ENCODE measurements around the gene KCNQ1OT1. TPM values are rescaled to one million over a fixed set of nuclear protein-coding genes. Genes with fewer than 3 reads are reported as not detected.

KCNQ1OT1 gene
- total RNA-seq, 2 donors from 2014 or later = 0.26 to 0.35 TPM

DNA sequence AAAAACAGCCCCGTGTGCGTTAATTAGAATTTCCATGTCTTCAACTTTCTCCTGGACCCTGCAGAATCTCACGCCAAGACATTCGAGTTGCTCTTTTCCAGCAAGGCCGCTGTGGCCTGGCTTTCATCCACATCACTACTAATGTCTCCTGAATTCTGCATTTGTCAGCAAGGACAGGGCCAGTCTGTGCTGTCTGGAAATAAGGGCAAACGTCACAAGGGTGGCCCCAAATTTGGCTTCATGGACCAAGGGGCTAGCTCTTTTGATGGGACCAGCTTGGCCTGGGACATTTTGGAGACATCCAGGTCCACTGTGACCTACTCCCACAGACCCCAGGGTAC, 33.4 kb downstream of the KCNQ1OT1 start:
- no peaks in the 10 kb centered on the region for H3K9me3 Mint-ChIP-seq
- H3K27me3 Mint-ChIP-seq (ENCODE audit: low read depth) = no peaks in the 10 kb centered on the region
- DNase-seq (no peak), ATAC-seq (replicated peaks in 1 of 2) (no peak)
- no peaks in the 10 kb centered on the region for H3K36me3 Mint-ChIP-seq (ENCODE audit: insufficient read depth in 2 of 2)
- H3K27ac Mint-ChIP-seq = no peak overlapping the region
- H3K4me1 Mint-ChIP-seq (ENCODE audit: low read depth) = no peaks in the 10 kb centered on the region
- no peak overlapping the region for H3K4me3 Mint-ChIP-seq

DNA sequence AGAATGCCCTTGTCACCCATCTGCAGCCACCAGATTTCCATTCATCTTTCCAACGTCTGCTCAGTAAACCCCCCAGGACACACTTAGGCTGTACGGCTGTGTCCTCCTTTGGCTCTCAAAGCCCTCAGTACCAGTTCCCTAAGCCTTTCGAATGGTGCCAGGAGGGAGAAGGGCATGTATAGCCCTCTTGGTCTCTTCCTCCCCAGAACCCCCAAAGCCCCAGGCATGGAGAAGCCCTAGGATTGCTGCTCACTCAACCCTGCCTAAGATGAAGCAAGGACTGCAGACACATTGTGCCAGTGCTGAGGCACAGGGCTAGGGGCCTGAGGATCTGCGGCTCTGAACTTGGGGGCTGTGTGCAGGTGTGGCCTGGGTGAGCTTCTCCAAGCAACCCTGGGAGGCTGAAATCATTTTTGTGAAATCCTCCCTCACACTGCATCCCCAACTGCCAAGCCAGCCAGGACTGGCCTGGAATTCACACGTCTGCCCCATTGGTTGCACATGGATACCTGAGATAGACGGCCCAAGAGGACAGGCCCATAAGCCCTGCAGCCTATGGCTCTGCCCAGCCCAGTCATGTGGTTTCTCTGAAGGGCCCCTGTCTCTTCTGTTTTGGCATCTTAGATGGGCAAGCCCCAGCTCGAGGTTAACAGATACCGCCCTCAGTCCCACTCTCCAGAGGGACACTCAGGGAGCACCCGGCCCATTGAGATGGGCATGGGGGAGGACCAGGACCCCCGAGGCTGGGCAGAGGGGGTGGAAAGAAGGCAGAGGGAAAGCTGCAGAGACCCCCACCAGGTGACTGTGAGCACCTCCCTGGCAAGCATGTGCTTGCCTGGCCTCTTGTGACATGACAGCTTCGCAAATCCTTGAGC, 34.0 kb downstream of the KCNQ1OT1 start:
- ATAC-seq (replicated peaks in 1 of 2) (no peak), DNase-seq (no peak)
- H3K27ac Mint-ChIP-seq = no peak overlapping the region
- H3K4me1 Mint-ChIP-seq (ENCODE audit: low read depth) = no peaks in the 10 kb centered on the region
- no peaks in the 10 kb centered on the region for H3K9me3 Mint-ChIP-seq
- H3K4me3 Mint-ChIP-seq = no peak overlapping the region
- no peaks in the 10 kb centered on the region for H3K27me3 Mint-ChIP-seq (ENCODE audit: low read depth)
- H3K36me3 Mint-ChIP-seq (ENCODE audit: insufficient read depth in 2 of 2) = peaks cover 0 to 5% of the 10 kb centered on the region in 2 donors

DNA sequence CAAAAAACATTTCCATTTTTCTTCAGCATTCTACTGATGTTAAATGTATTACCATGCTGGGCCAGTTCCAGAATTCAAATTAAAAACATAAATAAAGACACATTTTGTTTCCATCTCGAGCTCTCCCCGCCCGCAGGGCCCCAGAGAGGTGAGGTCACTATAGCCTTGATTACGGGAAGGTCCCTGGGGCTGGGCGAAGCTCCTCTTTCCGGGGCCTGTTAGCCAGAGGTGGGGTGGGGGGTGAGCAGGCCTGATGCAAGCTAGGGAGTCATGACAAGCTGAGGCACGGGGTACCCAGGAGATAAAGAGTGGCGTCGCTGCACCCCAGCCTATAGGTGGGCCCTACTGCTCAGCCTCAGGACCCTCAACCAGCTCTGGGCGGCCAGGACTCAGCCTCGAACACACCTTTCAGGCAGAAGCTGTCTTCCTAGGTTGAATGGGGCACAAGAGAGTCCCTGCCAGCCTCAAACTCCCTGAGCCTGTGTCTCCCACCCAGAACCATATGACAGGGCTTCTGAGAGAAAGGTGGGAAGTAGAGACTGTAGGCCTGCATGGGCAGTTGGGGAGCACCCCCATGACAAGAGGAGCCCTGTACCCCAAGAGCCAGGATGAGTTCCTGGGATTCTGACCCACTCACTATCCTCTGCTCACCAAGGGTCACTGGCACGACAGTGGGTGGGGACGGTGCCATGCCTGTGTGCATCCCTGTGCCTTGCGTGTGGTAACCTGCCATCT, 34.8 kb downstream of the KCNQ1OT1 start:
- peaks cover 0 to 8% of the 10 kb centered on the region in 2 donors for H3K36me3 Mint-ChIP-seq (ENCODE audit: insufficient read depth in 2 of 2)
- ATAC-seq (replicated peaks in 1 of 2) (no peak), DNase-seq (no peak)
- H3K4me3 Mint-ChIP-seq = no peak overlapping the region
- H3K27ac Mint-ChIP-seq = no peak overlapping the region
- H3K27me3 Mint-ChIP-seq (ENCODE audit: low read depth) = no peaks in the 10 kb centered on the region
- no peaks in the 10 kb centered on the region for H3K9me3 Mint-ChIP-seq
- no peaks in the 10 kb centered on the region for H3K4me1 Mint-ChIP-seq (ENCODE audit: low read depth)

DNA sequence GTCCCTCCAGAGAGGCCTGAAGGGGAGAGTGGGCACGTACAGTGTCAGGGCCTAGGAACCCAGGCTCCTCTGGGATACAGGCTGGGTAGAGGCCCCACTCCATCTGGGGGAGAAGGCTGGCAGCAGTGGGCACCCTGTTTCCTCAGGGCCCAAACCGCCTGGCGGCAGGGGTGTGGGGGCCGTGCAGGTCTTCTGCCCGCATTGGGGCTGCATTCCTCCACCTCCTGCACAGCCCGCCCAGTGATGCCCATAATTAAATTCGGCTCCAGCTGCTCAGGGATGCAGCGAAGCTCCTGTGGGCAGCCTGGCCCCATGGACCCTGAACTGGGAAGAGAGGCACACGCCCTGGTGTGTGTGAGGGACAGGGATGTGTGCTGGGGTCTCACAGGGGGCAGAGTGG, 35.4 kb downstream of the KCNQ1OT1 start:
- H3K36me3 Mint-ChIP-seq (ENCODE audit: insufficient read depth in 2 of 2) = peaks cover 0 to 10% of the 10 kb centered on the region in 2 donors
- no peaks in the 10 kb centered on the region for H3K9me3 Mint-ChIP-seq
- ATAC-seq (replicated peaks in 1 of 2) = no peak
- no peaks in the 10 kb centered on the region for H3K27me3 Mint-ChIP-seq (ENCODE audit: low read depth)
- H3K4me1 Mint-ChIP-seq (ENCODE audit: low read depth) = no peaks in the 10 kb centered on the region
- H3K4me3 Mint-ChIP-seq = no peak overlapping the region
- H3K27ac Mint-ChIP-seq = no peak overlapping the region
- DNase-seq = no peak

DNA sequence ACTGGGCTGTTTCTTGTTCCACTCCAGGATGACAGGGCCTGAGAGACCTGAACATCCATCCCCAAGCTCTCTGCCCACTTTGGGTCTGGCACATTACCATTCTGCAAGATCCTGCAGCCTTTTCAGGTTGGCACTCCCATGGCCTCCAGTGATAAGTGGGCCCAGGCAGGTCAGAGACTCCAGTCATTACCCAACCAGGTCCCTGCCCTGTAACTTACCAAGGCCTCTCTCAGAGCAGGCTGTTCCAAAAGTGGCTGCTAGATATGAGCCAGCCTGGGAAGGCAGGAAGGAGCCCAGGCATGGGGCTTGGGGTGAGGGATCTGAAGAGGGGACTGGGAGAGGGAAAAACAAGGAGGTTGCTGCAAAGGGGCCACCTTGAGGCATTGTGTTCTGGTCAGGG, 35.9 kb downstream of the KCNQ1OT1 start:
- ATAC-seq (replicated peaks in 1 of 2) (no peak), DNase-seq (no peak)
- Mint-ChIP-seq H3K4me3 (no peak overlapping the region), H3K36me3 (ENCODE audit: insufficient read depth in 2 of 2) (peaks cover 0 to 10% of the 10 kb centered on the region in 2 donors), H3K4me1 (ENCODE audit: low read depth) (no peaks in the 10 kb centered on the region), H3K27me3 (ENCODE audit: low read depth) (no peaks in the 10 kb centered on the region), H3K9me3 (no peaks in the 10 kb centered on the region), H3K27ac (no peak overlapping the region)

DNA sequence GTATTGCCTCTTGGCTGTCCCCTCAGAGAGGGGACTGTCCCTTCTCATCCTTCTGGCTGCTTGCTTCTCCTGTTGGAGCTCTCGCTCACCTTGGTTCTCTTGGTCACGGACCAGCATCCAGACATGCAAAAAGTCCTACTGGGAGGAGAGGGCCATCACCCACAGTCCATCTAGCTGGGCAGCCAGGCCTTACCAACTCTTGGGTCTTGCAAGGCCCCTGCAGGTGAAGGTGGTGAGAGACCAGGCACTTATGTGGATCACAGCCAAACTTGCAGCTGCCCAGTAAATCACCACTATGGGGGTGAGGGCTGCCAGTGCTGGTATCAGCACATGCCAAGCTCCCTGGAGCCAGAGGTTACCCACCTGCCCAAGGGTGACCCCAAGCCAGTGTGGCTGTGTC, 36.3 kb downstream of the KCNQ1OT1 start:
- H3K4me1 Mint-ChIP-seq (ENCODE audit: low read depth) = no peaks in the 10 kb centered on the region
- H3K4me3 Mint-ChIP-seq = no peak overlapping the region
- DNase-seq = no peak
- peaks cover 0 to 10% of the 10 kb centered on the region in 2 donors for H3K36me3 Mint-ChIP-seq (ENCODE audit: insufficient read depth in 2 of 2)
- no peaks in the 10 kb centered on the region for H3K27me3 Mint-ChIP-seq (ENCODE audit: low read depth)
- H3K27ac Mint-ChIP-seq = no peak overlapping the region
- ATAC-seq (replicated peaks in 1 of 2) = no peak
- no peaks in the 10 kb centered on the region for H3K9me3 Mint-ChIP-seq

DNA sequence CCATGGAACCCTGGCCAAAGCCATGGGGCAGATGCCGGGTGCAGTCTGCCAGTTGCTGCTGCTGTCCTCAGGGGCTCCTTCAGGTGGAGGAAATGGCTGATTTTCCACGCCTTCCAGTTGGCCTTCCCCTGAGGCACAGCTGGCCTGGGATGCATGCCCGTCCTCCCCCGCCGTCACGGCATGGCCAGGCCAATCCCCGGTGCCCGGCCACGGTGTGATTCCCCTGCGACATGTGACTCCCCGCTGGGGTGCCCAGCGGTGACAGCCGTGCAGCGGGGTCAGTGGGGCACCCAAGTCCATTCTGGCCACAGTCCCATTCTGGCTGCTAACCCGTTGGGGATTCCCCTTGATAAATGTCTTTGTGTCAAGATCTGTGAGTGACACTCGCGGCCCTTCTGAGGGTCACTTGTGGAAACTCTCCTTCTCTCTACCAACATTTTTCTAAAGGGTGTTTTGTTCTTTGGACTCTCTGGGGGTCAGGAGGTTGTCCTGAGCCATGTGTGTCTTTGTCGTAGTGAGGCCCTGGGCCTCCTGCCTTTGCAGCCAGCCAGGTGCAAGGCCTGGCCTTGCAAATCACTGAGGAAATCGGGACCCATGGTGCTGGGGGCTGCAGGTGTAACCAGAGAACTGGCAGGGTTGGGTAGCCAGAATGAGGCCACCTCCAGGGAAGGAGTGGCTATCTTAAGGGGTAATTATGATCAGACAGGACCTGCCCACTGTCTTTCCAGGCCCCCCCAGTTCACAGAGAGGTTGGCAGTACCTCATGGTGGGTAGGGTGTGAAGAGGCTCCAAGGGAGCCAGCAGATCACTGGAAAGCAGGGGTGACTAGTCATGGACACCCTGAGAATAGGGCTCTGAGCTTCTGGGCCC, 37.1 kb downstream of the KCNQ1OT1 start:
- no peaks in the 10 kb centered on the region for H3K9me3 Mint-ChIP-seq
- no peak for DNase-seq
- H3K27me3 Mint-ChIP-seq (ENCODE audit: low read depth) = no peaks in the 10 kb centered on the region
- H3K36me3 Mint-ChIP-seq (ENCODE audit: insufficient read depth in 2 of 2) = peaks cover 0 to 10% of the 10 kb centered on the region in 2 donors
- H3K4me1 Mint-ChIP-seq (ENCODE audit: low read depth) = no peaks in the 10 kb centered on the region
- no peak overlapping the region for H3K4me3 Mint-ChIP-seq
- no peak for ATAC-seq (replicated peaks in 1 of 2)
- H3K27ac Mint-ChIP-seq = no peak overlapping the region

DNA sequence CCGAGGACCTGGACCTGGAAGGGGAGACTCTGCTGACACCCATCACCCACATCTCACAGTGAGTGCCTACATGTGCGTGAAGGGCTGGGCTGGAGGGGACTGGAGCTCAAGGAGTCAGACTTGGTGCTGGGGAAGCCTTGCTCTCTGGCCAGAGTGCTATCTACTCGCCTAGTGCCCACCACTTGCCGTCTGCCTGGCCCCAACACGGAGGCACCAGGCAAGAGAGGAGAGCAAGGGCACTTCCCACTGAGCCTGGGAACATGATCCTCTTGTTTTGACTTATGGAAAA, 37.8 kb downstream of the KCNQ1OT1 start:
- no peak overlapping the region for H3K4me3 Mint-ChIP-seq

DNA sequence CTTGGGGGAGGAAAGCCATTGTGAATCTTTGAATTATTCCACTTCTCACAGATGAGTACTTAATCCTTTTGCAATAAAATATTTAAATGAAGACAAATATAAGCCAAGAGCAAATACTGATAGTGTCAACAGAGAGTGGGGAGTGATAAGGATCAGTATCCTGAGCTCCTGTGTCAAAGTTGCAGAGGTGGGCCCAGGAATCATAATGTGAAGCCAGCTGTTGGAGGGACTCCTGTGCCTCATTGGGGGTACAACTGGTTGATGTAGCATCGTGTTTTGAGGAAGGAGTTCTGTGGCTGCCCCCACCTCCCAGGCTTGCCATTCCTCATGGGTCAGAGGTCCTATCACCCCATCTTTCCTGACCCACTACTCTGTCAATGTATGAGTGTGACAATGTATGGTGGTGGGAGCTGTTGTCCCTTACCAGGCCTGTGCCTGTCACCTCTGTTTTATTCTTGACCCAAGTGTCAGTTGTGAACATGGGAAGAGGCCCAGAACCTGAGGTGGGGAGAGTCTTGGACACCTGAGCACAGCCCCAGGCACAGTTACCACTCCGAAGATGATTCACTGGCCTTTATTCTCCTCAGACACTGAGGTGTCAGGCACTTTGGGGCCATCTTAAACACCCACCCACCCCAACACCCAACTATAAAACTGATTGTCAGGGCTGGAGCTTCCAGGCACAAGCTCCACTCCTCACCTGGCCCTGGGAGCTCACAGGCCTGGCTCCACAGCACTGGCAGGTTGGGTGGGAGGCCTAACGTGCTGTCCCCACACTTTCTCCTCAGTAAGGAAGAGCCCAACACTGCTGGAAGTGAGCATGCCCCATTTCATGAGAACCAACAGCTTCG, 38.4 kb downstream of the KCNQ1OT1 start:
- no peak overlapping the region for H3K27ac Mint-ChIP-seq
- ATAC-seq (replicated peaks in 1 of 2) (no peak), DNase-seq (no peak)
- H3K4me3 Mint-ChIP-seq = no peak overlapping the region
- no peaks in the 10 kb centered on the region for H3K9me3 Mint-ChIP-seq
- no peaks in the 10 kb centered on the region for H3K4me1 Mint-ChIP-seq (ENCODE audit: low read depth)
- peaks cover 0 to 10% of the 10 kb centered on the region in 2 donors for H3K36me3 Mint-ChIP-seq (ENCODE audit: insufficient read depth in 2 of 2)
- no peaks in the 10 kb centered on the region for H3K27me3 Mint-ChIP-seq (ENCODE audit: low read depth)

More for the DNA sequence above, 37.8 kb downstream of the KCNQ1OT1 start:
- H3K36me3 Mint-ChIP-seq (ENCODE audit: insufficient read depth in 2 of 2) = peaks cover 0 to 10% of the 10 kb centered on the region in 2 donors
- H3K4me1 Mint-ChIP-seq (ENCODE audit: low read depth) = no peaks in the 10 kb centered on the region
- DNase-seq = no peak
- no peak for ATAC-seq (replicated peaks in 1 of 2)
- no peaks in the 10 kb centered on the region for H3K9me3 Mint-ChIP-seq
- no peak overlapping the region for H3K27ac Mint-ChIP-seq
- no peaks in the 10 kb centered on the region for H3K27me3 Mint-ChIP-seq (ENCODE audit: low read depth)

DNA sequence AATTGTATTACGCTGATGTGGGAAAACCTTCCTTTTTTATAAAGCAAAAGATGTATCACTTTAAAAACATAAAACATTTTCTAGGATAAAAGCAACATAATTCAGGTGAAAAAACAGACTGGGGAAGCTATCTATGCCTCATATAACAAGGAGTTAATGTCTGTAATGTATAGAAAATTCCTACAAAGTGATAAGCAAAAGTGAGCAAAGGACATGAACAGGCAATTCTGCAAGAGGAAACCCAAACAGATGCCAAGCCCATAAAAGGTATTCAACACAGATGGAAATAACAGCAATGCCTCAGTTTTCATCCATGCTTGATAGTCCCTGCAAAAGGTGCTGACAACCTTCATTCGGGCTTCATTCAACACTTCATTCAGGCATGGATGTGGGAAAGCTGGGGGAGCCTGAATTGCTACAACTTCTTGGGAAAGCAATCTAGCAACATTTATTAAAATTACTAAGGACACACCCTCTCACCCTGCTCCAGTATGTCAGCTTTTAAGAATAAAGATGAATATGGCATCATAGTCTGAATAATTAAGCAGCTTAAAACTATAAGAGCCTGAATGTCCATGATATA, 39.3 kb downstream of the KCNQ1OT1 start:
- no peaks in the 10 kb centered on the region for H3K27me3 Mint-ChIP-seq (ENCODE audit: low read depth)
- no peak overlapping the region for H3K4me3 Mint-ChIP-seq
- no peaks in the 10 kb centered on the region for H3K9me3 Mint-ChIP-seq
- no peak for DNase-seq
- H3K4me1 Mint-ChIP-seq (ENCODE audit: low read depth) = no peaks in the 10 kb centered on the region
- peaks cover 0 to 10% of the 10 kb centered on the region in 2 donors for H3K36me3 Mint-ChIP-seq (ENCODE audit: insufficient read depth in 2 of 2)
- no peak for ATAC-seq (replicated peaks in 1 of 2)
- no peak overlapping the region for H3K27ac Mint-ChIP-seq

DNA sequence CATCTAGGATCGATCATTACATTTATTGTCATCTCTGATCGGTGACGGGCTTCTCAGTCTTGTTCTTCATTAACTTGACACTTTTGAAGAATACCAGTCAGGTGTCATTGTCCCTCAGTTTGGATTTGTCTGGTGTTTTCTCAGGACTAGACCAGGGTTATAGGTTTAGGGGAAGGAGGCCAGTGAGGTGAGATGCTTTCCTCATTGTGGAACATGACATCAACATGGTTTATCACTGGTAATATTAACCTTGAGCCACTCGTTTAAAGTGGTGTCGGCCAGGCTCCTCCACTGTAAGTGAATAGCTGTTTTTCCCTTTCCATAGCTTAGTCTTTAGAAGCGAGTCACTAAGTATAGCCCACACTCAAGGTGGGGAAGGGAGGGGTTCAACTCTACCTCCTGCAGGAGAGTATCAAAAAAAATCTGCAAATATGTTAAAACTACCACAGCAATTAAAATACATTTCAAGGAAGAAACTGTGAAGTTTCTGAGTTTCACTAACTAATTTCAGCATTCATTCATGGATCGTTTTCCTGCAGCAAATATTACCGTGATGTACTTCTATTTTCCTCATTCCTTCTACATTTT, 42.0 kb downstream of the KCNQ1OT1 start:
- ATAC-seq (replicated peaks in 1 of 2) (no peak), DNase-seq (no peak)
- no peak overlapping the region for H3K4me3 Mint-ChIP-seq
- no peaks in the 10 kb centered on the region for H3K4me1 Mint-ChIP-seq (ENCODE audit: low read depth)
- no peaks in the 10 kb centered on the region for H3K9me3 Mint-ChIP-seq
- H3K27ac Mint-ChIP-seq = no peak overlapping the region
- H3K36me3 Mint-ChIP-seq (ENCODE audit: insufficient read depth in 2 of 2) = peaks cover 0 to 10% of the 10 kb centered on the region in 2 donors
- no peaks in the 10 kb centered on the region for H3K27me3 Mint-ChIP-seq (ENCODE audit: low read depth)

DNA sequence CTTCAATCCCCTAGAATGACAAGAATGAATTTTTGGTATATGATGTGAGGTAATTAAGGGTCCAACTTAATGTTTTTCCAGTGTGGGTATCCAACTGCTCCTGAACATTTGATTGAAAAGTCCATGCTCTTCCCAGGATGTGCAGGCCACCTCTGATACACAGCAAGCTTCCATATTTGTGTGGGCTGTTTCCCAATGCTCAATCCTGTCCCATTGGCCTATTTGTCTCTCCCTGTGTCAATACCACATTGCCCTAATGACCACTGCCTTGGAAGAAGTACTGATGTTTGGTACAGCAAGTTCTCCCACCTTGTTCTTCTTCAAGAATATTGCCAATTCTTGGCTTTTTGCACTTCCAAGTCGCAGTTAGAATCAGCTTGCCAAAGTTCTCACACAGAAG, 42.9 kb downstream of the KCNQ1OT1 start:
- no peak overlapping the region for H3K27ac Mint-ChIP-seq
- H3K9me3 Mint-ChIP-seq = peaks cover 0 to 2% of the 10 kb centered on the region in 2 donors
- H3K4me1 Mint-ChIP-seq (ENCODE audit: low read depth) = no peaks in the 10 kb centered on the region
- DNase-seq = no peak
- no peaks in the 10 kb centered on the region for H3K27me3 Mint-ChIP-seq (ENCODE audit: low read depth)
- H3K36me3 Mint-ChIP-seq (ENCODE audit: insufficient read depth in 2 of 2) = peaks cover 2 to 10% of the 10 kb centered on the region in 2 donors
- ATAC-seq (replicated peaks in 1 of 2) = no peak
- no peak overlapping the region for H3K4me3 Mint-ChIP-seq
